ENCODE data around the gene SUMF1. TPM values are rescaled to one million over a fixed set of nuclear protein-coding genes. Genes with fewer than 3 reads are reported as not detected.

Gene SUMF1
- total and polyA plus RNA-seq, 2 donors (not counting 1 experiment from before 2014, with no cell fraction given): 10.3 to 21.2 TPM

DNA sequence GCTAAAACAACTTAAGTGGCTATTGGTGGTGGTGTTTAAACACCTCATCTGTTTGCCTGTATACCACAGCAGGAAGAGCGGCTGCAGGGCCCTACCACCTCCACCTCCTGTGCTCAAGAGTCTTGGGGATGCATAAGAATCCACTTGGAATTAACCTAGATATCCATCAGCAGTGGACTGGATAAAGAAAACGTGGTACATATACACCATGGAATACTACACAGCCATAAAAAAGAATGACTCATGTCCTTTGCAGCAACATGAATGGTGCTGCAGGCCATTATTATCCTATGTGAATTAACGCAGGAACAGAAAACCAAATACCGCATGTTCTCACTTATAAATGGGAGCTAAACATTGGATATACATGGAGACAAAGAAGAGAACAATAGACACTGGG lies 87.1 kb downstream of the SUMF1 start:
- H3K9me3 Mint-ChIP-seq (ENCODE audit: insufficient read depth): peaks cover 2% of the 10 kb centered on the region
- H3K4me3 Mint-ChIP-seq: no peak overlapping the region
- Histone ChIP-seq H3K4me1 (ENCODE audit: control insufficient read depth in 2 of 2, insufficient read depth in 2 of 2, low read length in 2 of 2) (no peaks in the 10 kb centered on the region), H3K27me3 (replicated peaks in 1 of 4; ENCODE audit: control extremely low read depth in 1 of 4, control insufficient read depth in 3 of 4, insufficient read depth in 4 of 4, low read length in 3 of 4) (no peaks in the 10 kb centered on the region), H3K9ac (ENCODE audit: low read length) (no peak overlapping the region), H3K4me2 (replicated peaks; ENCODE audit: low read depth, low read length, poor library complexity, severe bottlenecking) (no peak overlapping the region), H3K36me3 (replicated peaks in 1 of 2; ENCODE audit: control extremely low read depth in 1 of 2, control insufficient read depth in 1 of 2, extremely low read depth in 1 of 2, insufficient read depth in 2 of 2, low read length in 1 of 2) (peaks cover 7 to 19% of the 10 kb centered on the region in 2 experiments), H2AFZ (ENCODE audit: insufficient read depth, low read depth, low read length, poor library complexity, severe bottlenecking) (no peak overlapping the region), H3K4me3 (ENCODE audit: control extremely low read depth in 1 of 5, extremely low read depth in 1 of 5, insufficient read depth in 1 of 5, low read depth in 2 of 5, low read length in 4 of 5) (no peak overlapping the region), H3K27ac (ENCODE audit: low read length in 2 of 2) (no peak overlapping the region), H3K79me2 (ENCODE audit: control insufficient read depth, insufficient read depth, low read length) (no peaks in the 10 kb centered on the region), H4K20me1 (ENCODE audit: control insufficient read depth, insufficient read depth, low read length, poor library complexity, severe bottlenecking) (no peaks in the 10 kb centered on the region), H3K9me3 (ENCODE audit: control extremely low read depth in 1 of 3, control insufficient read depth in 2 of 3, insufficient read depth in 1 of 3, low read length in 2 of 3) (no peaks in the 10 kb centered on the region)
- DNase-seq (no peak), ATAC-seq (ENCODE audit: low read depth) (no peak)
- POLR2A ChIA-PET: no interaction called here
- 100% methylated on average over 1 of the region's 4 CpGs for WGBS (ENCODE audit: insufficient coverage)
- H3K4me1 Mint-ChIP-seq: no peaks in the 10 kb centered on the region
- CTCF ChIA-PET: no interaction called here
- TF ChIP-seq CTCF (IDR thresholded peaks at IDR 0.05) (no peak), EZH2 (IDR thresholded peaks at IDR 0.05; ENCODE audit: borderline replicate concordance, insufficient read depth, low read depth, low read length, poor library complexity, severe bottlenecking) (no peak)
- no peaks in the 10 kb centered on the region for H3K27me3 Mint-ChIP-seq
- intact Hi-C loops (cut with micrococcal nuclease): no loop called here
- H3K27ac Mint-ChIP-seq: no peak overlapping the region

- Histone ChIP-seq H3K9me3 (ENCODE audit: control extremely low read depth in 1 of 3, control insufficient read depth in 2 of 3, insufficient read depth in 1 of 3, low read length in 2 of 3) (peaks cover 2 to 10% (median 7%) of the 10 kb centered on the region in 3 donors), H3K9ac (ENCODE audit: low read length) (no peak overlapping the region), H3K4me1 (ENCODE audit: control insufficient read depth in 2 of 2, insufficient read depth in 2 of 2, low read length in 2 of 2) (no peaks in the 10 kb centered on the region), H3K27ac (ENCODE audit: low read length in 2 of 2) (no peak overlapping the region), H3K4me2 (replicated peaks; ENCODE audit: low read depth, low read length, poor library complexity, severe bottlenecking) (no peak overlapping the region), H3K4me3 (ENCODE audit: control extremely low read depth in 1 of 5, extremely low read depth in 1 of 5, insufficient read depth in 1 of 5, low read depth in 2 of 5, low read length in 4 of 5) (no peak overlapping the region), H3K79me2 (ENCODE audit: control insufficient read depth, insufficient read depth, low read length) (no peaks in the 10 kb centered on the region), H2AFZ (ENCODE audit: insufficient read depth, low read depth, low read length, poor library complexity, severe bottlenecking) (no peak overlapping the region), H4K20me1 (ENCODE audit: control insufficient read depth, insufficient read depth, low read length, poor library complexity, severe bottlenecking) (no peaks in the 10 kb centered on the region), H3K27me3 (replicated peaks in 1 of 4; ENCODE audit: control extremely low read depth in 1 of 4, control insufficient read depth in 3 of 4, insufficient read depth in 4 of 4, low read length in 3 of 4) (no peaks in the 10 kb centered on the region), H3K36me3 (replicated peaks in 1 of 2; ENCODE audit: control extremely low read depth in 1 of 2, control insufficient read depth in 1 of 2, extremely low read depth in 1 of 2, insufficient read depth in 2 of 2, low read length in 1 of 2) (peaks cover 11 to 29% of the 10 kb centered on the region in 2 experiments)
- intact Hi-C loops (cut with micrococcal nuclease): no loop called here
- 79% methylated on average over 2 of the region's 2 CpGs for WGBS (ENCODE audit: insufficient coverage)
- CTCF ChIA-PET: no interaction called here
- Mint-ChIP-seq H3K4me3 (no peak overlapping the region), H3K27me3 (no peaks in the 10 kb centered on the region), H3K4me1 (no peaks in the 10 kb centered on the region), H3K27ac (no peak overlapping the region), H3K9me3 (ENCODE audit: insufficient read depth) (peaks cover 5% of the 10 kb centered on the region)
- POLR2A ChIA-PET: no interaction called here
- TF ChIP-seq CTCF (IDR thresholded peaks at IDR 0.05): no peak
- no peak for TF ChIP-seq EZH2 (IDR thresholded peaks at IDR 0.05; ENCODE audit: borderline replicate concordance, insufficient read depth, low read depth, low read length, poor library complexity, severe bottlenecking)
- DNase-seq: no peak
- ATAC-seq (ENCODE audit: low read depth): no peak
These were observed 90.6 kb downstream of the SUMF1 start for GRCh38 chr3:4376499-4376898.
